Esophagus muscularis mucosa (tissue), 3 donors: ENCODE data around the gene DENND10.
A peak's percentile ranks its signal among the peaks of the same experiment; 100 is the strongest.

ENCODE experiments used
- POLR2A ChIP-seq: fragments of 450-650 bp; IDR thresholded peaks from one replicate; pipeline ENCODE4 v1.6.1; 2017; ENCODE audit warnings: antibody characterized with exemption, moderate library complexity, mild to moderate bottlenecking, low read depth
- POLR2AphosphoS5 ChIP-seq, 2 donors: sonication (generic); formaldehyde crosslinking; IDR thresholded peaks; one replicate each; pipeline ENCODE4 v1.6.1; 2017; ENCODE audit warnings: antibody characterized with exemption in 2 of 2
- TF ChIP-seq, protein P1 (sequence below), 3 experiments: fragments of 200-600 bp in 2 of 3; fragments of 450-650 bp in 1 of 3; sonication (generic) in 2 of 3; IDR thresholded peaks; one replicate each; pipeline ENCODE4 v1.5.1; 2017 to 2019; ENCODE audit warnings: antibody characterized with exemption in 3 of 3, mild to moderate bottlenecking in 2 of 3, moderate library complexity in 1 of 3

DNA sequence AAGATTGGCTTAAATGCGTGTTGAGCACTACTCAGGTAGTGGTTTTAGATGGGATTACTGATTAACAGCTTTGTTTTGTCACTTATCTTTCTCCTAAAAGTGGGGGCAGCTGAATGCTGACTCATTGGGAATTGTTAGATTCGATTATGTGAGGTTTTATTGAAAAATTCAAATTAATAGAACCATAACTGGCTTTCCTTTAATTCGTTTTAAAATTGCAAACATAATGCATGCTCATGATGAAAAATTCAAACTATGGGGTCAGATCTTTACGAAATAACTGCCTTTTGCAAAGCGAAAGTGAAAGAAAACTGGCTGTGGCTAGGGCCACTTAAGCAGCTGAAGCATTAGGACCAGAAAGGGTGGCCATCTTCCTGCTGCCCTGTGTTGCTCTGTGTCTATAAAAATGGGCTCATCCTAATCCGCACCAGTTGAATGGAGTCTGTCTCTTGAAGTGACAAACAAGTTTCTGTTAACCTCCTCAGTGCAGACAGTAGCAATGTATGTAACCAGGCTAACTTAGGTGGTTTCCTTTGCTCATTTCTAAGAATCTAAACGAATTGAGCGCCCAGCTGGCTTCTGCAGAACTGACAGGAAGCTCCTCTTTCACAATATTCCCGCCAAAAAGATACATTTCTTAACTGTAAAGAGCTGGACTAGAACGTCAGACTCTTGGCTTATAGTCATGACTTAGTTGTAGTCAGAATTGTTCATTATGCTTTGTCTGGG is 27.8 kb downstream of the DENND10 start:
- TF ChIP-seq, protein P1, sequence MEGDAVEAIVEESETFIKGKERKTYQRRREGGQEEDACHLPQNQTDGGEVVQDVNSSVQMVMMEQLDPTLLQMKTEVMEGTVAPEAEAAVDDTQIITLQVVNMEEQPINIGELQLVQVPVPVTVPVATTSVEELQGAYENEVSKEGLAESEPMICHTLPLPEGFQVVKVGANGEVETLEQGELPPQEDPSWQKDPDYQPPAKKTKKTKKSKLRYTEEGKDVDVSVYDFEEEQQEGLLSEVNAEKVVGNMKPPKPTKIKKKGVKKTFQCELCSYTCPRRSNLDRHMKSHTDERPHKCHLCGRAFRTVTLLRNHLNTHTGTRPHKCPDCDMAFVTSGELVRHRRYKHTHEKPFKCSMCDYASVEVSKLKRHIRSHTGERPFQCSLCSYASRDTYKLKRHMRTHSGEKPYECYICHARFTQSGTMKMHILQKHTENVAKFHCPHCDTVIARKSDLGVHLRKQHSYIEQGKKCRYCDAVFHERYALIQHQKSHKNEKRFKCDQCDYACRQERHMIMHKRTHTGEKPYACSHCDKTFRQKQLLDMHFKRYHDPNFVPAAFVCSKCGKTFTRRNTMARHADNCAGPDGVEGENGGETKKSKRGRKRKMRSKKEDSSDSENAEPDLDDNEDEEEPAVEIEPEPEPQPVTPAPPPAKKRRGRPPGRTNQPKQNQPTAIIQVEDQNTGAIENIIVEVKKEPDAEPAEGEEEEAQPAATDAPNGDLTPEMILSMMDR (IDR thresholded peaks at IDR 0.05), result no peak
- no peak for TF ChIP-seq POLR2A
- TF ChIP-seq POLR2AphosphoS5 (IDR thresholded peaks at IDR 0.05), result peak in 1 of 2 donors; percentile 11
